ENCODE results near the gene PDSS1.

Gene PDSS1

DNA sequence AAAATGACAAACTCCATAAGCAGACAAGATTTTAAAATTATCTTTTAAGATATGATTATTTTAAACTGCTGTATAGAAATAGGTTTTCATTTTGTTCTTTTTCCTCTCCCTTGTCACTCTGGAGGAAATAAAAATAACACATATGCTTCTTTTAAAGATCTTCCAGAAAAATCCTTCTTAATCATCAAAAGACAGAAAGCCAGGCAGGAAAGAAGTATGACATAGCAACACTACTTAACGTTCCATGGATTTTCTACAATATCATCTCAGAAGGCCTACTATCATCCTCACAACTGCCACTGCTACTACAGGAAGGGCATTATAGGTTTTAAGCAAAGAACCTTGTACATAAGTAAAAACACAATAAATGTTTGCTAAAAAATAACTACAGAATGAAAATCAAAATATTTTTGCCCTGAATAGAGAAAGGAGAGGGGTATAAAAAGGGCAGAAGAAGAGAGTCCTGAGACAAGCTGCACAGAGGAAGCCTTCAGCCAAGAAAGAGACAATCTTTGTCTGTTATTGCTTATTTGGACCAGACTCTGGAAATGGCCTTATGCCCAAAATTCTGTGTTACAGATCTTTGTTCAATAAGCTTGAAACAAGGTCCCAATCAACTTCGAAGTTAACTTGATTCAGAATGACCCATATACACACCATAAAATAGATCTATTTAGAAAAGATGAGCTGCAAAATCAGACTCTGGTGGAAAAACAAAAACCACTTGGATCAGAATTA is 95.4 kb downstream of the PDSS1 start:
- no peak for DNase-seq (ENCODE audit: low read depth in 1 of 2, low spot score in 1 of 2)
